Heart left ventricle (tissue), 16 donors: ENCODE measurements around the gene SUPT5H. TPM values are rescaled to one million over a fixed set of nuclear protein-coding genes. Genes with fewer than 3 reads are reported as not detected.

Experiments
- ATAC-seq, 4 donors: fragments of 200-7000 bp; cut with Tn5 transposase; one replicate each; pipeline ENCODE4 v1.9.1; 2020 to 2022; ENCODE audit warnings: moderate library complexity in 4 of 4, mild to moderate bottlenecking in 3 of 4, moderate number of reproducible peaks in 1 of 4
- DNase-seq, 5 donors: peaks; one replicate each; pipeline ENCODE4 v3.0.0-alpha.2; 2020
- H3K27ac ChIP-seq, 12 donors: fragments of 200-600 bp; sonication (generic) in 4 of 12; one replicate each; pipeline versions ENCODE4 v1.5.0 to v1.8.0; 2016 to 2022; ENCODE audit warnings: mild to moderate bottlenecking in 2 of 12
- H3K27me3 ChIP-seq, 9 donors: fragments of 200-600 bp; sonication (generic) in 2 of 9; one replicate each; pipeline versions ENCODE4 v1.5.1 to v1.8.0; 2016 to 2022; ENCODE audit warnings: mild to moderate bottlenecking in 3 of 9
- H3K36me3 ChIP-seq, 9 donors: fragments of 200-600 bp; sonication (generic) in 2 of 9; one replicate each; pipeline versions ENCODE4 v1.5.0 to v1.8.0; 2018 to 2022; ENCODE audit warnings: mild to moderate bottlenecking in 2 of 9
- H3K4me1 ChIP-seq, 12 donors: fragments of 200-600 bp; sonication (generic) in 4 of 12; one replicate each; pipeline versions ENCODE4 v1.5.0 to v1.8.0; 2016 to 2022; ENCODE audit warnings: mild to moderate bottlenecking in 3 of 12
- H3K4me3 ChIP-seq, 12 donors: fragments of 200-600 bp; sonication (generic) in 4 of 12; one replicate each; pipeline versions ENCODE4 v1.5.0 to v1.8.0; 2017 to 2022; ENCODE audit warnings: mild to moderate bottlenecking in 9 of 12, moderate library complexity in 4 of 12
- H3K9me3 ChIP-seq, 12 donors: fragments of 200-600 bp; sonication (generic) in 4 of 12; one replicate each; pipeline versions ENCODE4 v1.5.0 to v1.8.0; 2016 to 2022; ENCODE audit warnings: mild to moderate bottlenecking in 1 of 12
- CTCF ChIP-seq, 12 donors: fragments of 200-600 bp; sonication (generic) in 4 of 12; IDR thresholded peaks; one replicate each; pipeline versions ENCODE4 v1.5.0 to v1.8.0; 2018 to 2022; ENCODE audit warnings: antibody characterized with exemption in 12 of 12, mild to moderate bottlenecking in 5 of 12
- POLR2A ChIP-seq, 2 donors: fragments of 450-650 bp; IDR thresholded peaks; one replicate each; pipeline ENCODE4 v1.6.1; 2017; ENCODE audit warnings: antibody characterized with exemption in 2 of 2, mild to moderate bottlenecking in 2 of 2, moderate library complexity in 2 of 2
- WGBS, 4 donors: extraction: QIAGEN DNeasy Blood & Tissue Kit in 2 of 4; methylation state at CpG; one replicate each; pipeline versions ENCODE4 v1.1.5 to v1.1.7; 2013 to 2018; 5-methylcytosine and 5-hydroxymethylcytosine counted together
- intact Hi-C, 10 donors: fragments of 100-400 bp; cut with DNase I; formaldehyde crosslinking; loops; one replicate each; pipeline versions ENCODE4 v1.11.1 to v1.14.2; 2022
- polyA plus RNA-seq, 2 donors: library from polyadenylated mRNA; stranded (reverse); fragments of 200-250 nt; gene quantifications; one replicate each; pipeline ENCODE4 v1.2.3, GENCODE V29; 2013
- total RNA-seq, 9 donors: library from RNA; depleted of rRNA in 2 of 9; stranded (reverse); fragments of >200 nt in 2 of 9; fragmentation: NEBNext Ultra II Directional in 3 of 9; extraction: Animal tissue kit (Norgen Biotek cat#: 25700) in 3 of 9; gene quantifications; one replicate each; pipeline versions ENCODE4 v1.1.0 to v1.2.4, GENCODE V29; 2016 to 2023
- donor health status: ischemic (EF 13 %, LVEDD 7.1; RV severe dilation, severe dysfunction).
- donor health status: healthy with polysubstance abuse.
- donor health status: DM: no; HTN: yes; CAD: no.
- donor health status: DM: no; HTN: no; CAD: no.
- donor health status: ischemic (EF 25% LVEDD 6.9; RV normal size, moderate dysfunction).
- donor health status: ischemic (EF 25% LVEDD 5.7; RV mildly dilated, moderate dysfunction).
- donor health status: healthy.
- donor health status: DM: yes; HTN: yes; CAD: no.
- donor health status: ischemic (EF 35%, LVEDD 5.7; RV mildly dilated, moderate dysfunction).
- donor health status: nonischemic (EF 11% LVEDD 7.7; RV severe dilation, severe dysfunction).
- donor health status: DM: yes; HTN: yes; CAD: no.
- donor health status: PGD.
- donor health status: ischemic (EF 29% LVEDD 5.4; RV normal size, mild dysfunction).
- donor health status: nonischemic (EF 23%, LVEDD 6.1; RV moderate dilation, normal function).

SUPT5H gene
- total and polyA plus RNA-seq, 11 donors, result 63.8 to 113 (median 81.7) TPM

GRCh38 chr19:39425744-39426143, 19.6 kb upstream of the SUPT5H start:
- no peak overlapping the region for H3K27ac ChIP-seq
- H3K9me3 ChIP-seq, result no peaks in the 10 kb centered on the region
- ATAC-seq (no peak), DNase-seq (no peak)
- no peak overlapping the region for H3K4me3 ChIP-seq
- WGBS, 4 donors, result 85 to 95% (median 90%) methylated on average over 7 of the region's 7 CpGs
- peaks cover 0 to 42% (median 22%) of the 10 kb centered on the region in 9 donors for H3K36me3 ChIP-seq
- no peaks in the 10 kb centered on the region for H3K27me3 ChIP-seq
- peaks cover 9 to 22% (median 17%) of the 10 kb centered on the region in 12 donors for H3K4me1 ChIP-seq
- TF ChIP-seq CTCF (IDR thresholded peaks at IDR 0.05) (no peak), POLR2A (IDR thresholded peaks at IDR 0.05) (no peak)
- intact Hi-C loops, result no loop called here

- intact Hi-C loops, result no loop called here
- ATAC-seq (no peak), DNase-seq (no peak)
- Histone ChIP-seq H3K4me3 (no peak overlapping the region), H3K4me1 (peaks cover 9 to 24% (median 17%) of the 10 kb centered on the region in 12 donors), H3K9me3 (no peaks in the 10 kb centered on the region), H3K27me3 (no peaks in the 10 kb centered on the region), H3K36me3 (peaks cover 0 to 38% (median 20%) of the 10 kb centered on the region in 9 donors), H3K27ac (no peak overlapping the region)
- TF ChIP-seq POLR2A (IDR thresholded peaks at IDR 0.05) (no peak), CTCF (IDR thresholded peaks at IDR 0.05) (no peak)
- WGBS, 4 donors, result 67 to 77% (median 70%) methylated on average over 5 of the region's 5 CpGs
These were observed 19.2 kb upstream of the SUPT5H start for GRCh38 chr19:39426170-39426569.

- peaks cover 9 to 27% (median 17%) of the 10 kb centered on the region in 12 donors for H3K4me1 ChIP-seq
- H3K27me3 ChIP-seq, result no peaks in the 10 kb centered on the region
- no peak for ATAC-seq
- DNase-seq, result peak in 1 of 5 donors; percentile 30
- H3K4me3 ChIP-seq, result no peak overlapping the region
- no peaks in the 10 kb centered on the region for H3K9me3 ChIP-seq
- WGBS, 4 donors, result 89 to 94% (median 92%) methylated on average over 9 to 11 of the region's 11 CpGs
- H3K27ac ChIP-seq, result peak overlapping the region; percentile 64 to 93 (median 86)
- no peak for TF ChIP-seq POLR2A (IDR thresholded peaks at IDR 0.05)
- TF ChIP-seq CTCF (IDR thresholded peaks at IDR 0.05), result no peak
- H3K36me3 ChIP-seq, result peaks cover 1 to 34% (median 15%) of the 10 kb centered on the region in 9 donors
- intact Hi-C loops, result no loop called here
These were observed 17.7 kb upstream of the SUPT5H start for GRCh38 chr19:39427707-39428106.

GRCh38 chr19:39428283-39429112, 16.9 kb upstream of the SUPT5H start:
- H3K27ac ChIP-seq, result peak overlapping the region; percentile 64 to 93 (median 86)
- peaks cover 9 to 28% (median 19%) of the 10 kb centered on the region in 12 donors for H3K4me1 ChIP-seq
- peaks cover 3 to 34% (median 19%) of the 10 kb centered on the region in 9 donors for H3K36me3 ChIP-seq
- 15 to 21% (median 16%) methylated on average over 16 to 23 of the region's 23 CpGs for WGBS, 4 donors
- no peaks in the 10 kb centered on the region for H3K9me3 ChIP-seq
- TF ChIP-seq CTCF (IDR thresholded peaks at IDR 0.05) (no peak), POLR2A (IDR thresholded peaks at IDR 0.05) (no peak)
- H3K4me3 ChIP-seq, result peak overlapping the region in 3 of 12 donors; percentile 6 to 22 (median 22)
- peak; percentile 82 to 86 (median 86) for DNase-seq
- H3K27me3 ChIP-seq, result no peaks in the 10 kb centered on the region
- intact Hi-C loops, result no loop called here
- peak; percentile 69 to 84 (median 80) for ATAC-seq
